Measurements from ENCODE around the gene SRR.

DNA sequence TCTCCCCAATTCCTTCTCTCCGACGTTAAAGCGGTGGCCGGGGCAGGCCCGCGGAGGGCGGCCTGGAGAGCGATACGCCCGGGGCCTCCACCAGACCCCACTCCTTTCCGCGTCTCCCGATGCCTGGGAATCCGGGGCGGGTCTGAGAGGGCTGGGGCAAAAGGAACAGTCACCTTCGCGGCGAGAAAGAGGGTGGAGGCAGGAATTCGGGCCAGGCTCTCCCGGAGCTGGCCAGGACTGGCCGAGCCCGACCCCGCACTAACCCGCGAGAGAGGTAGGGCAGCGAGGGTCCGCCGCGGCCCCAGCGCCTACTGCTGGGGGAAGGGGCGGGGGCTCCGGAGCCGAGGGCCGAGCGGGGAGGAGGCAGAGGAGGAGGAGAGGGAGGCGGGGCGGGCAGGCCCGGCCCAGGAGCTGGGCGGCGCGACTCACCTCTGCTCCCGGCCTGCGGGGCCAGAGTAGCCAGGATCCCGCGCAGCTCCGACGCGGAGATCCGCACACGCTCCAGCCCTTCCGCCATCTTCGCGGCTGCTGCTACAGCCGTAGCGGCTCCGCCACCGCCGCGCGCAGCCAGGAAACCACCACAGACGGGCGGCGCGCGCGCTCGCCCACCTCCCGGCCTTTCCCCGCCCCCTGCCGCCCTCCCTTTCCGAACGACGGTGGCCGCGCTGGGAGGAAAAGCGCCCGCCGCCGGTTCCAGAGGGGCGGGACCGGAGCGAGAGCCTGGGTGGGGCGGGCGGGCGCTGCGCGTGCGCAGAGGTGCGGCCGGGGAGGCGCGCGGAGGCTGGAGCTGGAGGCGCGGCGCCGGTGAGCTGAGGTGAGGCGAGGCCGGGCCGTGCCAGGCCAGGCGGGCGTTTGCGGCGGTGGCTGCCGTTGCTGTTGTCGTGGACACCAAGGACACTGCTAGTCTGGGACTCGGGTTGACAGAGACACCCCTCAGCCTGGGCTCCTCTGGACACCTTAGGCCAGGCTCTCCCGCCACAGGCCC lies at the start of gene SRR, which contains the start of gene SMG6:
- no peak for TF ChIP-seq GATA3 (IDR thresholded peaks at IDR 0.05; ENCODE audit: low read depth, low read length)
- no peak for TF ChIP-seq GATA2 (IDR thresholded peaks at IDR 0.05; ENCODE audit: low read depth, low read length)

Measured in SH-SY5Y (cell line).